CD14-positive monocyte (primary cell): ENCODE measurements around the gene RNGTT. TPM values are rescaled to one million over a fixed set of nuclear protein-coding genes. Genes with fewer than 3 reads are reported as not detected.

Source experiments
- DNase-seq, 3 donors: peaks; one replicate each; pipeline ENCODE4 v3.0.0-alpha.2; 2011 to 2022
- H2AFZ ChIP-seq: 2 replicates; pipeline ENCODE4 v1.6.0; 2012; ENCODE audit warnings: mild to moderate bottlenecking, low read depth, low read length, inconsistent platforms; ENCODE audit not compliant: insufficient read depth, poor library complexity, severe bottlenecking
- H3K27ac ChIP-seq, 2 donors: 1 replicate in 1 of 2; 2 replicates in 1 of 2; pipeline ENCODE4 v1.5.1; 2012 to 2013; ENCODE audit warnings: low read length in 2 of 2, control low read depth in 1 of 2, inconsistent platforms in 1 of 2, low read depth in 1 of 2, mild to moderate bottlenecking in 1 of 2
- H3K27me3 ChIP-seq, 2 donors: one replicate each; pipeline versions ENCODE4 v1.6.0 to v1.6.1; 2011 to 2013; ENCODE audit warnings: low read length in 2 of 2; ENCODE audit not compliant: control insufficient read depth in 2 of 2, insufficient read depth in 2 of 2
- H3K36me3 ChIP-seq, 2 donors: replicated peaks in 1 of 2; 1 replicate in 1 of 2; 2 replicates in 1 of 2; pipeline versions ENCODE4 v1.5.1 to v1.6.1; 2012 to 2013; ENCODE audit warnings: low read length in 2 of 2, control low read depth in 1 of 2, inconsistent platforms in 1 of 2, mild to moderate bottlenecking in 1 of 2; ENCODE audit not compliant: insufficient read depth in 2 of 2, control insufficient read depth in 1 of 2
- H3K4me1 ChIP-seq, 2 donors: 1 replicate in 1 of 2; 2 replicates in 1 of 2; pipeline versions ENCODE4 v1.5.1 to v1.6.1; 2012 to 2013; ENCODE audit warnings: low read length in 2 of 2, control low read depth in 1 of 2, inconsistent platforms in 1 of 2, mild to moderate bottlenecking in 1 of 2, moderate library complexity in 1 of 2; ENCODE audit not compliant: insufficient read depth in 2 of 2, control insufficient read depth in 1 of 2
- H3K4me2 ChIP-seq: replicated peaks from 2 replicates; pipeline ENCODE3; 2012; ENCODE audit warnings: low read length, moderate library complexity, mild to moderate bottlenecking; ENCODE audit not compliant: poor library complexity, severe bottlenecking; ENCODE audit errors: extremely low read depth
- H3K4me3 ChIP-seq, 3 experiments: fragments of 200-600 bp in 1 of 3; sonication (generic) in 1 of 3; replicated peaks in 1 of 3; 1 replicate in 2 of 3; 2 replicates in 1 of 3; pipeline ENCODE4 v1.5.1; 2011 to 2013; ENCODE audit warnings: low read length in 3 of 3, mild to moderate bottlenecking in 3 of 3, control low read depth in 2 of 3, low read depth in 2 of 3, inconsistent platforms in 1 of 3, moderate library complexity in 1 of 3
- H3K79me2 ChIP-seq: 2 replicates; pipeline ENCODE4 v1.6.0; 2012; ENCODE audit warnings: mild to moderate bottlenecking, control low read depth, inconsistent platforms, low read length, moderate library complexity; ENCODE audit not compliant: insufficient read depth
- H3K9ac ChIP-seq: 2 replicates; pipeline ENCODE4 v1.6.0; 2017; ENCODE audit warnings: low read length, mild to moderate bottlenecking; ENCODE audit not compliant: insufficient read depth, poor library complexity, severe bottlenecking
- H3K9me3 ChIP-seq, 2 donors: replicated peaks in 1 of 2; 1 replicate in 1 of 2; 2 replicates in 1 of 2; pipeline versions ENCODE4 v1.5.1 to v1.6.1; 2012 to 2013; ENCODE audit warnings: low read length in 2 of 2, control low read depth in 1 of 2; ENCODE audit not compliant: control insufficient read depth in 1 of 2, insufficient read depth in 1 of 2
- H4K20me1 ChIP-seq: 2 replicates; pipeline ENCODE4 v1.6.0; 2012; ENCODE audit warnings: mild to moderate bottlenecking, low read length, control low read depth, moderate library complexity; ENCODE audit not compliant: insufficient read depth
- H3K27ac Mint-ChIP-seq, 7 donors: one replicate each; pipeline ENCODE4 v1.8.0; 2020; ENCODE audit warnings: mild to moderate bottlenecking in 7 of 7, mixed read lengths in 7 of 7, moderate library complexity in 6 of 7, inconsistent platforms in 2 of 7
- H3K27me3 Mint-ChIP-seq, 3 donors: one replicate each; pipeline ENCODE4 v1.8.0; 2021 to 2022; ENCODE audit warnings: low read depth in 3 of 3, mild to moderate bottlenecking in 3 of 3, mixed read lengths in 3 of 3, moderate library complexity in 3 of 3, inconsistent platforms in 1 of 3
- H3K36me3 Mint-ChIP-seq, 2 donors: one replicate each; pipeline ENCODE4 v1.8.0; 2020; ENCODE audit warnings: mixed read lengths in 2 of 2, inconsistent platforms in 1 of 2, mild to moderate bottlenecking in 1 of 2
- H3K4me1 Mint-ChIP-seq: one replicate; pipeline ENCODE4 v1.8.0; 2020; ENCODE audit warnings: mild to moderate bottlenecking, mixed read lengths
- H3K4me3 Mint-ChIP-seq, 2 donors: one replicate each; pipeline ENCODE4 v1.8.0; 2020; ENCODE audit warnings: mild to moderate bottlenecking in 2 of 2, mixed read lengths in 2 of 2, moderate library complexity in 1 of 2
- H3K9me3 Mint-ChIP-seq, 7 donors: one replicate each; pipeline ENCODE4 v1.8.0; 2020 to 2022; ENCODE audit warnings: mixed read lengths in 7 of 7, mild to moderate bottlenecking in 6 of 7, moderate library complexity in 6 of 7, inconsistent platforms in 2 of 7
- CTCF ChIP-seq: fragments of 200-600 bp; IDR thresholded peaks from one replicate; pipeline ENCODE4 v1.8.0; 2022; ENCODE audit warnings: antibody characterized with exemption, mild to moderate bottlenecking
- WGBS: methylation state at CpG from one replicate; pipeline ENCODE4 v1.1.5; 2013; ENCODE audit warnings: missing lambda C conversion rate; ENCODE audit not compliant: insufficient coverage; 5-methylcytosine and 5-hydroxymethylcytosine counted together
- intact Hi-C, 2 donors: fragments of 100-400 bp; cut with micrococcal nuclease; formaldehyde crosslinking; loops; one replicate each; pipeline versions ENCODE4 v1.15.0 to v1.15.1; 2023
- polyA plus RNA-seq, 3 donors: library from polyadenylated mRNA; depleted of rRNA in 1 of 3; unstranded in 2 of 3; stranded (reverse) in 1 of 3; fragments of 300-500 nt in 2 of 3; fragments of >200 nt in 1 of 3; fragmentation: Illumina TruSeq in 2 of 3; gene quantifications; 1 replicate in 2 of 3; 2 replicates in 1 of 3; pipeline ENCODE4 v1.2.3, GENCODE V29; 2012 to 2021

The RNGTT gene
- polyA plus RNA-seq, 3 donors: 2.3 to 8.6 (median 5.8) TPM

GRCh38 chr6:88987922-88988321 lies 24.5 kb upstream of the RNGTT start:
- no peaks in the 10 kb centered on the region for H3K9me3 Mint-ChIP-seq
- no peak overlapping the region for H3K4me3 ChIP-seq
- H3K36me3 ChIP-seq: no peaks in the 10 kb centered on the region
- H3K27ac Mint-ChIP-seq: no peak overlapping the region
- no peaks in the 10 kb centered on the region for H4K20me1 ChIP-seq
- no peak for DNase-seq
- H2AFZ ChIP-seq: no peak overlapping the region
- intact Hi-C loops: loop anchor here in 1 of 2 donors (5.0 to 10.0 kb wide), 2 partner anchors 87 to 254 kb away; no protein-coding TSS in a partner anchor
- H3K79me2 ChIP-seq: no peaks in the 10 kb centered on the region
- peaks cover 5 to 6% of the 10 kb centered on the region in 2 donors for H3K4me1 ChIP-seq
- no peak for TF ChIP-seq CTCF
- no peaks in the 10 kb centered on the region for H3K36me3 Mint-ChIP-seq
- H3K27ac ChIP-seq: no peak overlapping the region
- no CpG with 5 or more reads among the region's 2 CpGs for WGBS
- peaks cover 15% of the 10 kb centered on the region for H3K4me1 Mint-ChIP-seq
- H3K4me2 ChIP-seq: no peak overlapping the region
- no peaks in the 10 kb centered on the region for H3K27me3 ChIP-seq
- H3K27me3 Mint-ChIP-seq: peaks cover 0 to 1% (median 0%) of the 10 kb centered on the region in 3 donors
- no peaks in the 10 kb centered on the region for H3K9me3 ChIP-seq
- H3K9ac ChIP-seq: no peak overlapping the region
- no peak overlapping the region for H3K4me3 Mint-ChIP-seq

DNA sequence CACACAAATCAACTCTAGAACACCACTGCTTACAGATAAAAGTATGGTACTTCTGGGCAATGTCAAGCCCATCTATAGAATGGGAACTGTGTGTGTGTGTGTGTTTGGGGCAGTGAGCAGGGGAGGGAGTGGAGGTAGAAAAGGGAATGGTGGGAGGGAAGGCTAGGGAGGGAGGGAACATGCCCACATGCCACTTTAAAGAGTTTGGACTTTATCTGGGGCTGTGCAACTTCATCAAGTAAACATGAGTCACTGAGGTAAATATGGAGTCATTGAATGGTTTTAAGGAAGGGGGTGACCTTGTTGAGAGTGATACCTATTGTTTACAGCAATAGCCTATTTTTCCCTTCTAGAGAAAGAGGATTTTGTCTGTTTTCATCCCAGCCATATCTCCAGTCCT lies 22.5 kb upstream of the RNGTT start:
- Mint-ChIP-seq H3K27ac (no peak overlapping the region), H3K27me3 (peaks cover 0 to 1% (median 0%) of the 10 kb centered on the region in 3 donors), H3K4me1 (peaks cover 3% of the 10 kb centered on the region), H3K9me3 (no peaks in the 10 kb centered on the region), H3K4me3 (no peak overlapping the region), H3K36me3 (no peaks in the 10 kb centered on the region)
- H4K20me1 ChIP-seq: no peaks in the 10 kb centered on the region
- no peak for DNase-seq
- no peak overlapping the region for H3K9ac ChIP-seq
- no peaks in the 10 kb centered on the region for H3K36me3 ChIP-seq
- H3K27me3 ChIP-seq: no peaks in the 10 kb centered on the region
- no peaks in the 10 kb centered on the region for H3K9me3 ChIP-seq
- no peak for TF ChIP-seq CTCF
- H3K4me1 ChIP-seq: peaks cover 0 to 3% of the 10 kb centered on the region in 2 donors
- intact Hi-C loops: loop anchor here in 1 of 2 donors (5.0 to 10.0 kb wide), 2 partner anchors 89 to 256 kb away; no protein-coding TSS in a partner anchor
- no peak overlapping the region for H3K4me2 ChIP-seq
- no peak overlapping the region for H3K27ac ChIP-seq
- no peak overlapping the region for H2AFZ ChIP-seq
- no peak overlapping the region for H3K4me3 ChIP-seq
- no peaks in the 10 kb centered on the region for H3K79me2 ChIP-seq
